ENCODE measurements around the gene DNAH10.

DNAH10 gene

GRCh38 chr12:123952037-123952436 is 189.9 kb downstream of the DNAH10 start:
- no peak for FAIRE-seq

GRCh38 chr12:123954647-123955350 is 192.7 kb downstream of the DNAH10 start:
- FAIRE-seq: no peak

- no peak for FAIRE-seq
Measured at GRCh38 chr12:123956249-123956648, 194.1 kb downstream of the DNAH10 start.

- no peak for FAIRE-seq
Measured at GRCh38 chr12:123957196-123957595, 195.1 kb downstream of the DNAH10 start.

GRCh38 chr12:123958462-123958861 is 196.4 kb downstream of the DNAH10 start:
- FAIRE-seq: no peak

- no peak for FAIRE-seq
Measured at GRCh38 chr12:123958876-123959275, 196.8 kb downstream of the DNAH10 start.

GRCh38 chr12:123960029-123960735 is 198.1 kb downstream of the DNAH10 start:
- no peak for FAIRE-seq

- FAIRE-seq: no peak
Measured at GRCh38 chr12:123960856-123961255, 198.8 kb downstream of the DNAH10 start.

GRCh38 chr12:123961585-123962345 is 199.7 kb downstream of the DNAH10 start:
- FAIRE-seq: no peak

- no peak for FAIRE-seq
Measured at GRCh38 chr12:123962513-123962912, 200.4 kb downstream of the DNAH10 start.

- no peak for FAIRE-seq
Measured at GRCh38 chr12:123963821-123964220, 201.7 kb downstream of the DNAH10 start.

- no peak for FAIRE-seq
Measured at GRCh38 chr12:123965382-123965781, 203.3 kb downstream of the DNAH10 start.

- no peak for FAIRE-seq
Measured at GRCh38 chr12:123966596-123966995, 204.5 kb downstream of the DNAH10 start.

GRCh38 chr12:123967121-123967586 is 205.1 kb downstream of the DNAH10 start:
- FAIRE-seq: no peak

- FAIRE-seq: no peak
Measured at GRCh38 chr12:123971449-123971769, 209.3 kb downstream of the DNAH10 start.

GRCh38 chr12:123971770-123972456 is 209.8 kb downstream of the DNAH10 start:
- FAIRE-seq: no peak

GRCh38 chr12:123972457-123973401 is 210.6 kb downstream of the DNAH10 start, which contains the start of the genes CCDC92 and ZNF664:
CCDC92 (minus strand) TSS chr12:123972831; CDS start chr12:123944305, 28,526 bp downstream.
ZNF664 (plus strand) TSS chr12:123973215; CDS start chr12:124012145, 38,930 bp downstream.
- no peak for FAIRE-seq

- no peak for FAIRE-seq
Measured at GRCh38 chr12:123973552-123974341, 211.6 kb downstream of the DNAH10 start.

- FAIRE-seq: no peak
Measured at GRCh38 chr12:123976227-123976826, 214.2 kb downstream of the DNAH10 start.

GRCh38 chr12:123979566-123979965 is 217.5 kb downstream of the DNAH10 start:
- FAIRE-seq: no peak
